NCI-H526 treated with DMSO at 0.1 percent for 48 hours (cell line): ENCODE measurements around the gene HIGD2B.
"Not testable (repeated sequence)": the region's sequence is repeated elsewhere in the genome, so short reads cannot be mapped to it uniquely, and the experiment has no call there.

Experiments used
- DNase-seq: peaks from one replicate; lab custom pipeline; 2025; lab: John Stamatoyannopoulos, UW

HIGD2B gene

GRCh38 chr15:72676838-72677237 is 9.1 kb downstream of the HIGD2B start:
- no peak for DNase-seq

- no peak for DNase-seq
Measured at GRCh38 chr15:72671525-72671924, 14.5 kb downstream of the HIGD2B start.

GRCh38 chr15:72670656-72671352 is 15.2 kb downstream of the HIGD2B start:
- not testable (repeated sequence) for DNase-seq

GRCh38 chr15:72669803-72670202 is 16.2 kb downstream of the HIGD2B start:
- not testable (repeated sequence) for DNase-seq

- not testable (repeated sequence) for DNase-seq
Measured at GRCh38 chr15:72665706-72666105, 20.3 kb downstream of the HIGD2B start.

- DNase-seq, result not testable (repeated sequence)
Measured at GRCh38 chr15:72663931-72664330, 22.1 kb downstream of the HIGD2B start.

GRCh38 chr15:72661081-72661480 is 24.9 kb downstream of the HIGD2B start:
- not testable (repeated sequence) for DNase-seq

- not testable (repeated sequence) for DNase-seq
Measured at GRCh38 chr15:72656014-72656413, 30.0 kb downstream of the HIGD2B start.

- not testable (repeated sequence) for DNase-seq
Measured at GRCh38 chr15:72654397-72654796, 31.6 kb downstream of the HIGD2B start, which contains the start of gene GOLGA6B. GOLGA6B (plus strand) TSS chr15:72654697; CDS start chr15:72654738, 41 bp downstream.

- DNase-seq, result not testable (repeated sequence)
Measured at GRCh38 chr15:72648631-72649253, 37.2 kb downstream of the HIGD2B start.

GRCh38 chr15:72642271-72642670 is 43.7 kb downstream of the HIGD2B start:
- not testable (repeated sequence) for DNase-seq

GRCh38 chr15:72639759-72640483 is 46.1 kb downstream of the HIGD2B start:
- not testable (repeated sequence) for DNase-seq

- not testable (repeated sequence) for DNase-seq
Measured at GRCh38 chr15:72636519-72637282, 49.3 kb downstream of the HIGD2B start.

GRCh38 chr15:72629068-72629570 is 56.9 kb downstream of the HIGD2B start:
- not testable (repeated sequence) for DNase-seq

- DNase-seq, result not testable (repeated sequence)
Measured at GRCh38 chr15:72628249-72629067, 57.5 kb downstream of the HIGD2B start.

GRCh38 chr15:72626153-72626552 is 59.8 kb downstream of the HIGD2B start:
- not testable (repeated sequence) for DNase-seq
